Loucy (cell line): ENCODE results near the gene ESPL1.

Source experiments
- CTCF ChIP-seq: fragments of 200-600 bp; sonication (generic); conservative IDR thresholded peaks from 2 replicates; pipeline ENCODE4 v1.5.1; 2014; ENCODE audit warnings: mild to moderate bottlenecking, antibody characterized with exemption, low read length
- EZH2phosphoT487 ChIP-seq: fragments of 200-600 bp; IDR thresholded peaks from 2 replicates; pipeline ENCODE4 v1.6.1; 2018; ENCODE audit warnings: antibody characterized with exemption, mild to moderate bottlenecking, moderate library complexity, borderline replicate concordance

- TF ChIP-seq CTCF: no peak
- no peak for TF ChIP-seq EZH2phosphoT487
These were observed 47.4 kb upstream of the ESPL1 start for GRCh38 chr12:53220694-53221202.
